HG02884 (cell line): ENCODE measurements around the gene COA6.

ENCODE experiments used
- ATAC-seq: cut with Tn5 transposase; IDR thresholded peaks from one replicate; pipeline ENCODE4 v1.9.1; 2021; ENCODE audit warnings: mild to moderate bottlenecking, moderate library complexity; ENCODE audit not compliant: unreplicated experiment

Gene COA6, protein sequence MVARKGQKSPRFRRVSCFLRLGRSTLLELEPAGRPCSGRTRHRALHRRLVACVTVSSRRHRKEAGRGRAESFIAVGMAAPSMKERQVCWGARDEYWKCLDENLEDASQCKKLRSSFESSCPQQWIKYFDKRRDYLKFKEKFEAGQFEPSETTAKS

DNA sequence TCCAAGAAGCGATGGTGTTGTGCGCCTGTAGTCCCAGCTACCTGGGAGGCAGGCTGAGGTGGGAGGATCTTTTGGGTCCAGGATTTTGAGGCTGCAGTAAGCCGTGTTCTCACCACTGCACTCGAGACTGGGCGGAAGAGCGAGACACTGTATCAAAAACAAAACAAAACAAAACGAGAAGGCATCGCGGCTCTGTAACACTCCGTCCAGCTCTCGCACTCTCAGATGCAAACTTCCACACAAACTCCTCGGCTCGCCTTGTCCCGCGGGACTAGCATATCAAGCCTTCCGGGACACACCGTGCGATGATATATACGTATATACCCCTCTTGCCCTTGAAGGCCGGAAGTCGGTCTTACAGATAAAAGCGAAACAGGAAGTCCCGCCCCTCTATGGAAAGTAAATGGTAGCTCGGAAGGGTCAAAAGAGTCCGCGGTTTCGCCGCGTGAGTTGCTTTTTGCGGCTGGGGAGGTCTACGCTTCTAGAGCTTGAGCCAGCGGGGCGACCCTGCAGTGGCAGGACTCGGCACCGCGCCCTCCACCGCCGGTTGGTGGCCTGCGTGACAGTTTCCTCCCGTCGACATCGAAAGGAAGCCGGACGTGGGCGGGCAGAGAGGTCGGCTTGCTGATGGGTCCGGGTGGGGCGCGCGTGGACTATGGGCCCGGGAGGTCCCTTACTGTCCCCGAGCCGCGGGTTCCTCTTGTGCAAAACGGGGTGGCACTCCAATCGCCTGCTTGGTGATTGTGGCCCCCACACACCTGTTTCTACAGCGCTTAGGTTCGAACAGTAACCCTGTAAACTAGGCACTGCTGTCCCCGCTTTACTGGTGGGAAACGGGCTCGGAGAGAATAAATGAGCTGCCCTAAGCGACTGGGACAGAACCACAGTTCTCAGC, at the start of gene COA6:
COA6 (plus strand) TSS at position 393 of the 895 bp plus-strand sequence; CDS start at position 404, 11 bp downstream.
- peak; percentile 91 for ATAC-seq

DNA sequence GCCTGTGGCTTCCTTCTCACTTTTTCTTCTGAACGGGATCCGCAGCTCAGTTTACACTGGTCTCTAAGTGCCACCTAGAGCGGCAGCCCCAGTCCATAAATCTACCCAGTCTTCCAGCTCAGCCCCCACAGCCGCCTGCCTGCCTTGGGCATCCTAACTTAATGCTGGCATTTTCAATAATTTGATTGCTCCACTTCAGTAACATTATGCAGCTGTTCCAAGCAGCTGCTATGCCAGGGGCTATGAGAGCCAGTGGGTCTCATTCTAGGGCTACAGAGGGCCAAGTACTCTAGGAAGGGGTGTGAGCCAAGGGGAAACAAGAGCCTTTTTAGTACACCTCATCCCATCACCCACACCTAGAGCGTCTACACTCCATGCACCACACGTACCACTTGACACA, 48.4 kb upstream of the COA6 start:
- no peak for ATAC-seq

DNA sequence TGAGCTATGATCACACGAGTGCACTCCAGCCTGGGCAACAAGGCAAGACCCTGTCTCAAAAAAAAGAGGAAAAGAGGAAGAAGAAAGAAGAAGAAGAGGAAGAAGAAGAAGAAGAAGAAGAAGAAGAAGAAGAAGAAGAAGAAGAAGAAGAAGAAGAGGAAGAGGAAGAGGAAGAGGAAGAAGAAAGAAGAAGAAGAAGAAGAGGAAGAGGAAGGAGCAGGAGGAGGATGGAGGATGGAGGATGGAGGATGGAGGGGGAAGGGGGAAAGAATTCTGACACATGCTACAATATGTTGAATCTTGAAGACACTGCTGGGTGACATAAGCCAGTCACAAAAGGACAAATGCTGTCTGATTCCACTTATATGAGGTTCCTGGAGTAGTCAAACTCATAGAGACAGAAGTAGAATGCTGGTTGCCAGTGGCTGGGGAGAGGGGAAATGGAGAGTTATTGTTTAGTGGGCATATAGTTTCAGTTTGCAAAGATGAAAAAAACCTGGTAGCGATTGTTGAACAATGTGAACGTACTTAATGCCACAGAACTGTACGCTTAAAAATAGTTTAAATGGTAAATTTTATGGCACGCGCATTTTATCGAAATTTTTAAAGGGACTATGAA, 47.3 kb upstream of the COA6 start:
- no peak for ATAC-seq

DNA sequence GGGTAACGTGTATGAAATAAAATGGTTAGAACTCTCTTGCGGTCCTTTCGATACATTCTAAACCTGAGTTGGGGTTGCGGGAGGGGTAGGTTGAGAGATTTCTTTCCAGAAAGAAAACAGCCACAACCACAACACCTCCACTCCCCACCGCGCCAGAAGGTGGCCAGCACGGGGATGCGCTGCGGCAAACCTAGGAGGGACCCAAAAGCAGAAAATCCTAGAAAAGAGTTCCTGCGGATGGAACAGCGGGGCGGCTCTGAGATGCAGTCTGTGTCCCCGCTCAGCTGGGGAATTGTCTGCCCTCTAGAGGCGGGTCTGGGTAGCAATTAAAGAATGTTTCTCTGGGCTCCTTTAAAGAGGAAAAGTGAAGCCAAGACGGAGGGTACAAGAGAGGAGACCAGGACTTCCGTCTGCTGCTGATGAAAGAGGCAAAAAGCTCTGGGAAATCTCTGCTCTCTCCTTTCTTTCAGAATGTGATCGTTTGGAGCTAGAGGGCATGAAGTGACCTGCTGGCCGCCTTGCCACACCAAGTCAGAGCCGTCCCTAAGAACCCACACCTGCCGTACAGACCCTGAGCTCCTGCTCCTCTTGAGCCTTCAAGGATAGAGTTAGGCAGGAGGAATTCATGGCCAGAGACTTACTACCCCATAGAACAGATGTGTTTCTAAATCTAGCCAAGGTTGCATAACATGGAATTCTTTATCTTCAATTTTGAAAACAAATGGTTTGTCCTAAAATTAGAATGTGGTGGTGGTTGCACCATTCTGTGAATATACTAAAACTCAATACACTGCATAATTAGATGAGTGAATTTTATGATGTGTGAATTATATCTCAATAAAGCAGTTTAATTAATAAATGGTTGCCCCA, 46.5 kb upstream of the COA6 start:
- ATAC-seq = peak; percentile 72

DNA sequence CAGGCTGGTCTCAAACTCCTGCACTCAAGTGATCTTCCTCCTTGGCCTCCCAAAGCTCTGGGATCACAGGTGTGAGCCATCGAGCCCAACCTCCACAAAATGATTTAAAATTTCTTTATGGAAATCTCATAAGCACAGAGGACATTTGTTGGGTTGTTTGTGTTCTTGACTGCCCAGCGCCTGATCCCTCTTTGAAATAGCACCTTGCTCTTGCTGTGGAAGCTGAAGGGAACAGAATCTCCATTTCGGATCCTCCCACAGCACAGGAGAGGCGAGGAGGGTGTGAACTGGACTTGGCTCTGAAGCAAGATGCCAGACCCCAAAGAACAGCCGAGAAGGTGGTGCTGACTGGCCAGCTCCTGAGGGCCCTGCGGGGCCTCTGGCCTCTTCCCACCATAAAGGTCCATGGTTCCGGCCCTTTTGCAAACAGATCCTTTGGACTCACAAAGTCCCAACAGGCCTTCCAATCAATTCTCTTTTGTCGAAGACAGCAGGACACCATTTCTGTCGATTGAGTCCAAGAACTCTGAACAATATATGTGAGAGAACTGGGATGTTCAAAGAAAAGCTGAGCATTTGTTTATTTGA, 45.6 kb upstream of the COA6 start:
- ATAC-seq = no peak

DNA sequence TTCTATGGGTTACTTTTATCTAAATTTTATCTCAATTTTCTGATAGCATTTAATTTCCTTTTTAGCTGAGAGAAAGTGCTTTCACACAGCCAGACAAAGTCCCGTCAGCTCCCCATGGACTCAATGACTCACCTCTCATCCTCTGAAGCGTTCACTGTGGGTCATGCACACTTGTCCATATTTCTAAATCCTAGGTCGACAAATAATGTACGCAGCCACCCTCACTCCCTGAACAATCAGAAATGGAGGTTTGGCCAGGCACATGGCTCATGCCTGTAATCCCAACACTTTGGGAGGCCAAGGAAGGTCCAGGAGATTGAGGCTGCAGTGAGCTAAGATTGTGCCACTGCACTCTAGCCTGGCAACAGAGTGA, 42.4 kb upstream of the COA6 start:
- ATAC-seq = no peak

DNA sequence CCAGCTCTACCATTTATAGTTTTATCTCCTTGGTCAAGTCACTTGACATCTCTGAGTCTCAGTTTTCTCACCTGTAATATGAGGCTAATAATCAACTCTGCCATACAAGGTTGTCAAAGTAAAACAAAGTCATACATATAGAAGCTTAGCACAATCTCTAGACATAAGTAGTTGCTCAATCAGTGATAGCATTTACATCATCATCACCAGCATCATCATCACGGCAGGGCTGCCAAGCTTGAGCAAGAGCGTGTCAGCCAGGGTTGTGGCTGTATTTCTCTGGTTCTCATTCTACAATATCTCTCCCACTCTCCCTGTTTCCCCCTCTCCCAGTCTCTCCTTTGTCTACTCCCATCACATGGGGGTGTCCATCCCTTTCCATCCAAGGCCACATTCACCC, 41.7 kb upstream of the COA6 start:
- no peak for ATAC-seq

DNA sequence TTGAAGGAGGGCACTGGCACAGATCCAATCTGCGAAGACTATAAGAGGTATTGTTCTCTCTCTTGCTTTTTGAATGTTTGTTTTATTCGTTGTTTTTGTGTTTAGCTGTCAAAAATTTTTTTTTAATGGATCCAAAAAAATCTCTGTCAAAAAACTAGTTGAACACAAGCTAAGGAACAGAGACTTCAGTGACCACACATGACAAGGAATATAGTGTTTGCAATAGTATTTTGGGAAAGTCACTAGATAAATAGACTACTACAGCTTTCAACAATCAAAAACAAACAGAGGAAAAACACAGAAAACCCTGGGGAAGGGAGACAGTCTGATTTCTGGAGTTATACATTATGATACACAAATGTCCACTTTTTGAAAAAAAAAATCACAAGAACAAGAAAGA, 36.9 kb upstream of the COA6 start:
- ATAC-seq = no peak

DNA sequence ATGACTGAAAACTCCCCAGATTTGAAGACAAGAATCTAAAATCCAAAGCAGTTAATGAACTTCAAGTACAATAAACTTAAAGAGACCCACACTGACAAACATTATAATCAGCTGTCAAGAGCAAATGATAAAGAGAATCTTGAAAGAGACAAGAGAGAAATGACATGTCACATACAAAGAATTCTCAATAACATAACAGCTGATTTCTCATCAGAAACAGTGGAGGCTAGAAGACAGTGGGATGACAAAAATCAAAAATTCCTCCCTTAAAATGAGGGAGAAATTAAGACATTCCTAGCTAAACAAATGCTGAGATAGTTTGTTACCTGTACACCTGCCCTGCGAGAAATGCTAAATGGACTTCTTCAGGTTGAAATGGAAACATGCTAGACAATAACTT, 36.0 kb upstream of the COA6 start:
- no peak for ATAC-seq

DNA sequence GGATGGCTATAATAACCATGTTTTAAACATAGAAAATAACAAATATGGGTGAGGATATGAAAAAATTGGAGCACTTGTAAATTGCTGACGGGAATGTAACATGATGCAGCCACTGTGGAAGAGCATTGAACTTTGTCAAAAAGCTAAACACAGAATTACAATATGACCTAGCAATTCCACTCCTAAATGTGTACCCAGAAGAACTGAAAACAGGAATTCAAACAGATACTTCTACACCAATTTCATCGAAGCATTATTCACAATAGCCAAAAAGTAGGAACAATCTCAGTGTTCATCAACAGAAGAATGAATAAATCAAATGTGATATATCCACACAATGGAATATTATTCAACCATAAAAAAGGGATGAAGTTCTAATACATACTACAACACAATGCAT, 32.7 kb upstream of the COA6 start:
- no peak for ATAC-seq

DNA sequence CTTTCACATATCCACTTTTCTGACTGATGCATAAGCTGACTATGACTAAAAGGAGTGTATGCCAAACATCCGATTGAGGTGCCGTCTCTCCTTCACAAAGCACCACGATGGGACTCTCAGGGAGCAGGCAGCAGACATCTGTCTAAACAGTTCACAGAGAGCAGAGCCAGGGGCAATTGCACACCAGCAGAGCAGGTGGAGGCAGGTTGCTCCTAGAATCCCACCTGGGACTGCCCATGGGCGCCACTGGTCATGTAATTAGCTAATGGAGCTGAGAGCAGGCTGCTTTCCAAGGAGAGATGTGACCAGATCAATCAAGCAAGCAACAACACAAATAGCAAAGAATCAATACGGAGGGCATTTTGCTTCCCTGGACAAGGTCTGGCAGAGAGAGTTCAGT, 30.5 kb upstream of the COA6 start:
- ATAC-seq = no peak

DNA sequence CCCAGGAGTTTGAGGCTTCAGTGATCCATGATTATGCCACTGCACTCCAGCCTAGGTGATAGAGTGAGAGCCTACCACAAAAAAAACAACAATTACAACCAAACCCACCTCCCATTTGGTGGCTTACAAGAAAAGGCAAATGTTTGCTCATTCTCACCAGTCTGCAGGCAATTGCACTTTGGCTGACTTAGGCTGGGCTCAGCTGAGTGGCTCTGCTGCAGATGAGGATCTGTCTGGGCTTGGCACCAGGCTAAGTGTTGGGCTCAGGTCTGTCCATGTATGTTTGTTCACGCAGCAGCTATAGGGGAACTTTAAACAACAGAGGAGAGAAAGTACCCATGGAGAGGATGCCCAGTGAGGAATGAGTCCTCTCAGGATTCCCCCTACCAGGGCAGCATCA, 28.0 kb upstream of the COA6 start:
- no peak for ATAC-seq

DNA sequence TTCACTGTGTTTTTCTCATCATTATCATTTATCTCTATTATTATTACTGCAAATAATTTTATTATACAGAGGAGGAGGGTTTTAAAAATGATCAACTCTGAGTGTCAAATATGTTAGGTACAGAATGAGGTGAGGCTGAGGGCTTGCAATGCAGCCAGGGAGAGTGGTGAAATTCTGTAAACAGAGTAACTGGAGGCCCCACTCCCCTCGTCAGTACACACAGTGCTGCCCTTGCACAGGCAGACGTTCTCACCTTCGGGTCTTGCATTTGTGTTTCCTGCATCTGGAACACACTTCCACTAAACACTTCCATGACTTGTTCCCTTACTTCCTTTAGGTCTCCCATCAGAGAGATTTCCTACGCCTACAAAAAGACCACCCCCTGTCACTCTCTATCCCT, 24.3 kb upstream of the COA6 start:
- no peak for ATAC-seq

DNA sequence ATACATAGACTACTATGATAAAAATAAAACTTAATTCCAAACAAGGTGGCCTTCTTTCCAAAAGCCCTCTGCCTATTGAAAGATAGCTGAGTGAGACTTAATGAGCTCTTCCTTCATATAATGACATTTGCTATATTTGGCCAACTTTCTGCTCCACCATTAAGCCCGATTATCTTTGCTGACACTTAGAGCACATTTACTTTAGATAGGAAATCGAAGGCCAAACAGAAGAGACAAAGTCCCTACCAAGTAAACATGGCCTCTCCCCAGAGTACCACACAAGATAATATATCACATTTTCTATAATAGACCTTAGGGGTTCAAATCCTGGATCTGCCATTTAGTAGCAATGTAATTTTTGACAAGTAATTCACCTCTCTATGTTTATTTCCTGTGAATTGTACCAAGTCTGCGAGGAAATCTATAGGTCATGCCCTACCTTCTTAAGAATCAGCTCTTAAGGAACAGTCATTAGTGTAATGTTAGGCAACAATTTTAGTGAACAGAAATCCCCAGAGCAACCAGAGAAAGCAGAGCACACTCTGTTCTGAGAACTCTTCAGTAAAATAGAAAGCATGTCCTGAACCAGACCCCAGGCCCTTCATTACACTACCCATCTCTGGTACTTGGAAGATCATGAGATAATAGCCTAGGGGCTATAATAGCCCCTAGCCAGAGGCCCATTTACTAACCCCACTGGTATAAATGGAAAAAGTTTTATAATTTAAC, 17.3 kb upstream of the COA6 start:
- ATAC-seq = no peak

DNA sequence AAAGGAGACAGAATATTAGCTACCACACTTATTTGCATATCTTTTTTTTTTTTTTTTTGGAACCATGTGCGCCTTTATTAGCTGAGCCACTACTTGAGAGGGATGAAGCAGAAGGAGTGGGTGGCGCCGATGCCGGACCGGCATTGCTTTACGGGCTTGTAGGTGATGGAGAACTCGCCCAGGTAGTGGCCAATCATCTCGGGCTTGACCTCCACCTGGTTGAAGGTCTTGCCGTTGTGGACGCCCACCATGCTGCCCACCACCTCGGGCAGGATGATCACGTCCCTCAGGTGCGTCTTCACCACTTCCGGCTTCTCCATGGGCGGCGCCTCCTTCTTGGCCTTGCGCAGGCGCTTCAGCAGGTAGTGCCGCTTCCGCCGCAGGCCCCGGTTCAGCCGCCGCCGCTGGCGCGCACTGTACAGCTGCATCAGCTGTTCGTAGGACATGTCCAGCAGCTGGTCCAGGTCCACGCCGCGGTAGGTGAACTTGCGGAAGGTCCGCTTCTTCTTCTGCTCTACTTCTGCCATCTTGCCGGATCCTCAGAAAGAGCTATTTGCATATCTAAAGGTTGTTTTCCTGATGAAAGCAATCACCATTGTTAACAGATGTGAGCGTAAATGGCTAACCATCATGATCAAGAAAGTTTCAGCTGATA, 16.5 kb upstream of the COA6 start:
- ATAC-seq = peak; percentile 68

DNA sequence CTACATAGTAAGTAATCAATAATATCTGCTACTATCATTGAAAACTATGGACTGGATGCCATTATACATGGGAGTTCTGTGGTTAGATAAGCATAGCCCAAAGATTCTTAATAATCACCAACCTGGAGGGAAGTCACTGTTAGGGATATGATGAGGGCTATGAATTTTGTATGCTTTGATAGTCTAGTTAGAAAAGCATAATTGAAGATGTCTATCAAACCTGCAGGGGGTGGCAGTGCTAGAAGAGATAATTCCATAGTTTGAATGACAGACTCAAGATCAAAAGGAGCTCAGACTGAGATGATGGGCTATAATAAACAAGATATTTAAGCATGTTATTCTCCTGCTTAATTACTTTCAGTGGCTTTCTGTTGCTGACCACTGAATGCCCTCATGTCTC, 15.4 kb upstream of the COA6 start:
- ATAC-seq = no peak

DNA sequence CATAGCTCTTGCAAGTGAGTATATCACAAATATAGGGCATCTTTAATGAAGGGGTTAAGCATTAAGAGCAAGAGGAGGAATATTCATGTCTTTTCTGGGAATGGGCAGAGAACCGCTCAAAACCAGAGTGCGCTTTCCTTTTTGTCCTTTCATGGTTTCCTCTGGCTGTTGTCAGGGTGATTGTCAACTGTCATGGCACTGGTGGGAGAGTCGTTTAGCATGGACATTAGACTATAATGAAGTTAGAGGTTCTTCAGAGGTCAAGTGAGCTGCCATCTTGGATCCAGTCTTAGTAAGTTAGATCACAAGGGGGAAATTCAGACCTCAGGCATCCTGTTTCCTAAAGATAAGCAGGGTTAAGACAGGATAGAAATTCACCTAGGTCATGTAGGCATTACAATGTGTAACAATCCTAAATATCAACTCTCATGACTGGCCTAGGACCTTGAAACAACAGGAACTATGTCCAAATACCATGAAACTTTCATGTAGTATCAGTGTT, 12.1 kb upstream of the COA6 start:
- no peak for ATAC-seq

DNA sequence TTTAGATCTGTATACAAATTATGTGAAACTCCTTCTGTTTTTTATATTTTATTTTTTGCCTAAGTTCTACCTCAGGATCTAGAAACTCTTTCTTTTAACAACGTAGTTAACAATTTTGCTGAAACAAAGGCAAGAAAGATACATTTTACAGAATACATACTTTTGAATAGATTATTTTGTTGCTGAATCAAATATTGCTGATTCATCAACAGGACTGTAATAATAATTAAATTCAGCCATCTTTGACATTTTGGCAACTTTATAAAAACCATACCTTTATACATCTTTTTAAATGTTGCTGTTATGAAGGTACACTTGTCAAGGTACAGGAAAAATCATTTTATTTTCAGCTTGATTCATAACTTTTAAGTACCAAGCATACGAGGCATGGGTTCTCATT, 10.7 kb upstream of the COA6 start:
- no peak for ATAC-seq

DNA sequence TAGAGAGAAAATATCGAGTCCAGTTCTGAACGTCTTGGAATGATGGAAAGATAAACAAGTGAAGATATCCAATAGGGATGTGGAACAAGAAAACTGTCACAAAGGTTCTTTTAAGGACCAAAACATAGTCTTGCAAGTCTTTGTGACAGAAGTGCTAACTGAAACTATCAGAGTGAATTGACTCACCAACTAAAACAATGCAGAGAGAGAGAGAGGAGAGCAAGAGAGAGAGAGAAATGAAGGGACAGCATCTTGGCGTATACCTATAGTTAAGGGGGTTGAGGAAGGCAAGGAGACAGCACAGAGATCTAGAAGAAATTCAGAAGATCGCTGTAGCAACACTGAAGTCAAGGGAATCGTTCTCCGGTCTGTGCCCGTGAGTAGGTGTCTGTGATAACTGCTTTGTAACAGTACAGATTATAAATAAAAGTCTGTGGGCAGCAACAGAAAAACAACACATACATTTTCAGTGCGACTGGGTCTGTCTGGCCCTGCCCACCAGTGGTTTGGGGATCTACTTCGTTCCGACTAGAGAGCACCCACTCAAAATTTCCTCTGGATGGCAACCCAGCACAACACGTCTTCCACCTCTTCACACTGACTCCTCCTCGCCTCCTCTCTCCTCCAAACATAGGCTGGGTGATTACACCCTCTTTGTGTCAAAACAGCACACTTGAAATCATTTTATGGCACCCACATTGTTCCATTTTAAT, 4.8 kb upstream of the COA6 start:
- no peak for ATAC-seq
